ENCODE data around the gene TSPAN31. TPM values are rescaled to one million over a fixed set of nuclear protein-coding genes. Genes with fewer than 3 reads are reported as not detected.
"Not testable (repeated sequence)": the region's sequence is repeated elsewhere in the genome, so short reads cannot be mapped to it uniquely, and the experiment has no call there.

TSPAN31 gene
- polyA plus RNA-seq, 1 donor, result 62.2 TPM

GRCh38 chr12:57767876-57768275 is 23.0 kb downstream of the TSPAN31 start:
- WGBS (ENCODE audit: insufficient coverage, low lambda C conversion rate), result 80% methylated on average over 1 of the region's 3 CpGs
- H3K27ac ChIP-seq (ENCODE audit: low read length), result no peak overlapping the region
- H3K4me3 ChIP-seq (ENCODE audit: low read length), result no peak overlapping the region
- H3K4me1 ChIP-seq (ENCODE audit: control insufficient read depth, insufficient read depth, low read length), result peaks cover 28% of the 10 kb centered on the region
- H3K36me3 ChIP-seq (ENCODE audit: control insufficient read depth, insufficient read depth, low read length), result peaks cover 14% of the 10 kb centered on the region
- peaks cover 45% of the 10 kb centered on the region for H3K27me3 ChIP-seq (ENCODE audit: control insufficient read depth, insufficient read depth, low read length)
- DNase-seq, result no peak
- H3K9me3 ChIP-seq (ENCODE audit: control insufficient read depth, low read depth, low read length), result peaks cover 10% of the 10 kb centered on the region

DNA sequence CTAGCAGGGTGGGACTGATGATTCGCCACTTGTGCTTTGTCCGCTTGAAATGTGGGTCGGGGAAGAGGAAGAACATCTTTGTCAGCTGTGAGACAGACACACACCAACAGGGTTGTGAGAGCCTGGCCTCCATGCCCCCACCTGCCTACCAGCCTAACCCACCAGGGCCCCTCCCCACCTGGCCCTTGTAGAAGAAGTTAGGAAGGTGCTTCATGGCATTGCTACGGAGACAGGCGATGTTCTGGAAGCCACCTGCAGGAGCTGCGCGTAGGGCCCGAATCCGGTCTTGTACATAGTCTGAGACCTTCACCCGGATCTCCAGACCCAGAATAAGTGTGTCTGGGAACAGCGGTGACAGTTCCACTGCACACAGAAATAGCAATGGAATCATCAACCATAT is 24.8 kb downstream of the TSPAN31 start:
- no CpG with 5 or more reads among the region's 11 CpGs for WGBS (ENCODE audit: insufficient coverage, low lambda C conversion rate)
- Histone ChIP-seq H3K4me1 (ENCODE audit: control insufficient read depth, insufficient read depth, low read length) (peaks cover 34% of the 10 kb centered on the region), H3K4me3 (ENCODE audit: low read length) (no peak overlapping the region), H3K36me3 (ENCODE audit: control insufficient read depth, insufficient read depth, low read length) (peaks cover 14% of the 10 kb centered on the region), H3K27me3 (ENCODE audit: control insufficient read depth, insufficient read depth, low read length) (peaks cover 32% of the 10 kb centered on the region), H3K9me3 (ENCODE audit: control insufficient read depth, low read depth, low read length) (peaks cover 10% of the 10 kb centered on the region), H3K27ac (ENCODE audit: low read length) (no peak overlapping the region)
- no peak for DNase-seq

DNA sequence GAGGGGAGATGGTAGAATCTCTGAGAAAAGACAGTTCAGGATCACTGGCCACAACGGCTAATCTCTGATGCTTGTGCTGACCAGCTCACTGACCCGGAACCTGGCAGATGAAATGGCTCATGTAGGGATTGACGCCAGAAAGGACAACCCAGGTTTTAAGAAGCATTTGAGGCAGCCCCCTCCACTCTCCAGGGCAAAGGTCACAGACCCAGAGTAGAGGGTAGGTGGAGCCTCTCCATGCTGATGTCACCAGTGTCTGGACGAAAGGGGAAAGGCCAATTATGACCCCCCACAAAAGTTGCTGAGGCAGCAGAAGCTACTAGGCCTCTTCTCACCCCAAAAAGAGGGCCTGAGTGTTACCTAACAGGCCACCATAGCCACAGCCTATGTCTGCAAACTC is 25.9 kb downstream of the TSPAN31 start:
- Histone ChIP-seq H3K9me3 (ENCODE audit: control insufficient read depth, low read depth, low read length) (peaks cover 4% of the 10 kb centered on the region), H3K4me1 (ENCODE audit: control insufficient read depth, insufficient read depth, low read length) (peaks cover 27% of the 10 kb centered on the region), H3K4me3 (ENCODE audit: low read length) (no peak overlapping the region), H3K27me3 (ENCODE audit: control insufficient read depth, insufficient read depth, low read length) (peaks cover 20% of the 10 kb centered on the region), H3K27ac (ENCODE audit: low read length) (no peak overlapping the region), H3K36me3 (ENCODE audit: control insufficient read depth, insufficient read depth, low read length) (peaks cover 14% of the 10 kb centered on the region)
- no peak for DNase-seq
- WGBS (ENCODE audit: insufficient coverage, low lambda C conversion rate), result no CpG with 5 or more reads among the region's 4 CpGs

GRCh38 chr12:57771236-57771872 is 26.5 kb downstream of the TSPAN31 start:
- 0% methylated on average over 5 of the region's 16 CpGs for WGBS (ENCODE audit: insufficient coverage, low lambda C conversion rate)
- H3K4me1 ChIP-seq (ENCODE audit: control insufficient read depth, insufficient read depth, low read length), result peaks cover 21% of the 10 kb centered on the region
- DNase-seq, result peak in 1 of 2 donors; percentile 80

DNA sequence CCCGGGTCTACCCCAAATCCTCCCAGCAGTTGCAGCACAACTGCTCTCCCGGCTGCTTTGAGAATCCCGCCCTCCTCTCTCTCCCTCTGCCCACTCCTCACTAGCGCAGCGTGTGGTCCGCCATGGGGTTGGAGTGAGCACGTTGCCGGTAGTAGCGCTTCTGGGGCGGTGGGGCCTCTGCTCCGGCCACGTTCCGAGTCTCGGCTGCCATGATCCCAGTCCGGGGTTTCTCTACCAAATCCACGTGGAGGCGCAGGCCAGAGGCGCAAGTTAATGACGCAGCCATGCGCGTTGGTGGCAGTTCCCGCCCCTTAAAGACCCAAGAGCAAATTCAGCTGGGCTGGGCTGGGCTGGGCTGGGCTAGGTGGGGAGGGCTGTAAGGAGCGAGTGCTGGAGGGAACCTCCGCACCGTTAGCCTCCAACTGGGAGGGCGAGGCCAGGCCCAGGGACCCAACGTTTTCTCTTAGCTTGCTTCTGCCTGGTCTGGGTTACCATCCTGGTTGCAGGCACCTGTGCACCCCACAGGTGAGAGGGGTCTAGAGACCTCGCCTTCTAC is 27.1 kb downstream of the TSPAN31 start, which contains the start of gene METTL1:
Gene METTL1 (minus strand): TSS at position 233 of the 556 bp plus-strand sequence. CDS start 22 bp downstream, at position 211.
- peaks cover 15% of the 10 kb centered on the region for H3K4me1 ChIP-seq (ENCODE audit: control insufficient read depth, insufficient read depth, low read length)
- 0% methylated on average over 1 of the region's 28 CpGs for WGBS (ENCODE audit: insufficient coverage, low lambda C conversion rate)

More at GRCh38 chr12:57771236-57771872, 26.5 kb downstream of the TSPAN31 start:
- peak overlapping the region; percentile 83 for H3K27ac ChIP-seq (ENCODE audit: low read length)
- H3K27me3 ChIP-seq (ENCODE audit: control insufficient read depth, insufficient read depth, low read length), result peaks cover 14% of the 10 kb centered on the region
- H3K9me3 ChIP-seq (ENCODE audit: control insufficient read depth, low read depth, low read length), result no peaks in the 10 kb centered on the region
- peak overlapping the region; percentile 69 for H3K4me3 ChIP-seq (ENCODE audit: low read length)
- H3K36me3 ChIP-seq (ENCODE audit: control insufficient read depth, insufficient read depth, low read length), result peaks cover 16% of the 10 kb centered on the region

GRCh38 chr12:57772429-57773322 is 27.8 kb downstream of the TSPAN31 start, which contains the start of gene EEF1AKMT3:
EEF1AKMT3 (plus strand) TSS chr12:57772614; CDS start chr12:57772725, 111 bp downstream.
- Histone ChIP-seq H3K36me3 (ENCODE audit: control insufficient read depth, insufficient read depth, low read length) (peaks cover 18% of the 10 kb centered on the region), H3K27ac (ENCODE audit: low read length) (peak within 1 kb of the TSS; percentile 83), H3K4me3 (ENCODE audit: low read length) (peak within 1 kb of the TSS; percentile 69), H3K9me3 (ENCODE audit: control insufficient read depth, low read depth, low read length) (no peaks in the 10 kb centered on the region), H3K4me1 (ENCODE audit: control insufficient read depth, insufficient read depth, low read length) (peaks cover 14% of the 10 kb centered on the region), H3K27me3 (ENCODE audit: control insufficient read depth, insufficient read depth, low read length) (peaks cover under 1% of the 10 kb centered on the region)
- DNase-seq, result peak in 1 of 2 donors; percentile 35
- 42% methylated on average over 4 of the region's 67 CpGs for WGBS (ENCODE audit: insufficient coverage, low lambda C conversion rate)

More for the DNA sequence above, 27.1 kb downstream of the TSPAN31 start, which contains the start of gene METTL1:
- Histone ChIP-seq H3K36me3 (ENCODE audit: control insufficient read depth, insufficient read depth, low read length) (peaks cover 16% of the 10 kb centered on the region), H3K4me3 (ENCODE audit: low read length) (peak within 1 kb of the TSS; percentile 69), H3K9me3 (ENCODE audit: control insufficient read depth, low read depth, low read length) (no peaks in the 10 kb centered on the region), H3K27ac (ENCODE audit: low read length) (peak within 1 kb of the TSS; percentile 83), H3K27me3 (ENCODE audit: control insufficient read depth, insufficient read depth, low read length) (peaks cover 8% of the 10 kb centered on the region)
- DNase-seq, result peak; percentile 96 to 98

GRCh38 chr12:57774634-57775033 is 29.8 kb downstream of the TSPAN31 start:
- H3K4me1 ChIP-seq (ENCODE audit: control insufficient read depth, insufficient read depth, low read length), result peaks cover 14% of the 10 kb centered on the region
- not testable (repeated sequence) for H3K9me3 ChIP-seq (ENCODE audit: control insufficient read depth, low read depth, low read length); H3K36me3 ChIP-seq (ENCODE audit: control insufficient read depth, insufficient read depth, low read length); H3K4me3 ChIP-seq (ENCODE audit: low read length); DNase-seq; H3K27me3 ChIP-seq (ENCODE audit: control insufficient read depth, insufficient read depth, low read length); H3K27ac ChIP-seq (ENCODE audit: low read length)
- WGBS (ENCODE audit: insufficient coverage, low lambda C conversion rate), result no CpG with 5 or more reads among the region's 11 CpGs

GRCh38 chr12:57775044-57775443 is 30.2 kb downstream of the TSPAN31 start:
- no CpG with 5 or more reads among the region's 3 CpGs for WGBS (ENCODE audit: insufficient coverage, low lambda C conversion rate)
- Histone ChIP-seq H3K9me3 (ENCODE audit: control insufficient read depth, low read depth, low read length) (no peaks in the 10 kb centered on the region), H3K27ac (ENCODE audit: low read length) (no peak overlapping the region), H3K27me3 (ENCODE audit: control insufficient read depth, insufficient read depth, low read length) (no peaks in the 10 kb centered on the region), H3K4me3 (ENCODE audit: low read length) (no peak overlapping the region), H3K4me1 (ENCODE audit: control insufficient read depth, insufficient read depth, low read length) (peaks cover 14% of the 10 kb centered on the region), H3K36me3 (ENCODE audit: control insufficient read depth, insufficient read depth, low read length) (peaks cover 5% of the 10 kb centered on the region)
- DNase-seq, result no peak

DNA sequence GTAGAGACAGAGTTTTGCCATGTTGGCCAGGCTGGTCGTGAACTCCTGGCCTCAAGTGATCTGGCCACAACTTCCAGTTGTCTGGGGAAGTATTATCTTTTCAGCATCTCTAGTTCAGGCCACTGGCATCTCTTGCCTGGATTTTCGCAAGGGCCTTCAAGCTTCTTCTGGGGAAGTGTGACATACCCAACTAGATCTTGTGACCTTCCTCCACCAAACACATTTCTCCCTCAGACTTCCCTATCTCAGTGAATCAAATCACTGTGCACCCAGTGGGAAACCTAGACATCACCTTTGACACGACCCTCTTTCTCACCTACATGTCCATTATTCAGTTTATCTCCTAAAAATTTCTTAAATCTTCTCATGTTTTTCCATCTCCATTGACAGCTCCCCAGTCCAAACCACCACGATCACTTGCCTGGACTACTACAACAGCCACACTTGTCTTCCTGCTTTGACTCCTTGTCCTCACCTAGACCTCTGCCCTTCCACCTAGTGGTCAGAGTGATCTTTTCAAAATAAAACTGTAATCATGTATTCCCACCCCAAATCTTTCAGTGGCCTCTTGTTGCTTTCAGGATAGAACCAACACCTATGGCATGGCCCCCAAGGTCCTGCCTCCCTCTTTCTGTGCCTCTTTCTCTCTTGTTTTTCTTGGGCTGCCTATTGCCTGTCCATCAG is 30.9 kb downstream of the TSPAN31 start:
- H3K27me3 ChIP-seq (ENCODE audit: control insufficient read depth, insufficient read depth, low read length), result no peaks in the 10 kb centered on the region
- peaks cover 12% of the 10 kb centered on the region for H3K4me1 ChIP-seq (ENCODE audit: control insufficient read depth, insufficient read depth, low read length)
- no peaks in the 10 kb centered on the region for H3K9me3 ChIP-seq (ENCODE audit: control insufficient read depth, low read depth, low read length)
- no peak overlapping the region for H3K27ac ChIP-seq (ENCODE audit: low read length)
- H3K36me3 ChIP-seq (ENCODE audit: control insufficient read depth, insufficient read depth, low read length), result peaks cover 5% of the 10 kb centered on the region
- WGBS (ENCODE audit: insufficient coverage, low lambda C conversion rate), result 67% methylated on average over 1 of the region's 4 CpGs
- no peak for DNase-seq
- no peak overlapping the region for H3K4me3 ChIP-seq (ENCODE audit: low read length)

DNA sequence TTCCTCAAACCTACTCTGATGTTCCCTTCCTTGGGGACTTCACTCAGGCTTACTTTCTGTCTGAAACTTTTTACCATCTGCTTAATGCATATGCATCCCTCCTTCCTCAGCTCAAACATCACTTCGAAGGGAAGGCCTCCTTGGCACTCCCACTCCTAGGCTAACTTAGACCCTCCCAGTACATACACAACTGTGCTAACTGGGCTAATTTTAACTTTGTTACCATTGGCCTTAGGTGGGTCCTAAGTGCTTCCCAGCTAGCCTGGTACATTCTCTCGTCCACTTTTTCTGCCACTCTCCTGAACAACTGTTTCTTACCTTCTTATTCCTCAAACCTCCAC is 31.4 kb downstream of the TSPAN31 start:
- no peak for DNase-seq
- Histone ChIP-seq H3K27ac (ENCODE audit: low read length) (no peak overlapping the region), H3K27me3 (ENCODE audit: control insufficient read depth, insufficient read depth, low read length) (no peaks in the 10 kb centered on the region), H3K4me3 (ENCODE audit: low read length) (no peak overlapping the region), H3K36me3 (ENCODE audit: control insufficient read depth, insufficient read depth, low read length) (peaks cover 5% of the 10 kb centered on the region), H3K4me1 (ENCODE audit: control insufficient read depth, insufficient read depth, low read length) (peaks cover 8% of the 10 kb centered on the region), H3K9me3 (ENCODE audit: control insufficient read depth, low read depth, low read length) (no peaks in the 10 kb centered on the region)
- WGBS (ENCODE audit: insufficient coverage, low lambda C conversion rate), result 88% methylated on average over 2 of the region's 2 CpGs

Data from large intestine (tissue), 3 donors.